HG03439 (cell line): ENCODE data around the gene CMIP.

Experiments used
- ATAC-seq: cut with Tn5 transposase; IDR thresholded peaks from one replicate; pipeline ENCODE4 v1.9.1; 2021; ENCODE audit warnings: mild to moderate bottlenecking, moderate library complexity; ENCODE audit not compliant: unreplicated experiment

The CMIP gene

GRCh38 chr16:81615833-81616232 is 171.2 kb downstream of the CMIP start:
- ATAC-seq = no peak

DNA sequence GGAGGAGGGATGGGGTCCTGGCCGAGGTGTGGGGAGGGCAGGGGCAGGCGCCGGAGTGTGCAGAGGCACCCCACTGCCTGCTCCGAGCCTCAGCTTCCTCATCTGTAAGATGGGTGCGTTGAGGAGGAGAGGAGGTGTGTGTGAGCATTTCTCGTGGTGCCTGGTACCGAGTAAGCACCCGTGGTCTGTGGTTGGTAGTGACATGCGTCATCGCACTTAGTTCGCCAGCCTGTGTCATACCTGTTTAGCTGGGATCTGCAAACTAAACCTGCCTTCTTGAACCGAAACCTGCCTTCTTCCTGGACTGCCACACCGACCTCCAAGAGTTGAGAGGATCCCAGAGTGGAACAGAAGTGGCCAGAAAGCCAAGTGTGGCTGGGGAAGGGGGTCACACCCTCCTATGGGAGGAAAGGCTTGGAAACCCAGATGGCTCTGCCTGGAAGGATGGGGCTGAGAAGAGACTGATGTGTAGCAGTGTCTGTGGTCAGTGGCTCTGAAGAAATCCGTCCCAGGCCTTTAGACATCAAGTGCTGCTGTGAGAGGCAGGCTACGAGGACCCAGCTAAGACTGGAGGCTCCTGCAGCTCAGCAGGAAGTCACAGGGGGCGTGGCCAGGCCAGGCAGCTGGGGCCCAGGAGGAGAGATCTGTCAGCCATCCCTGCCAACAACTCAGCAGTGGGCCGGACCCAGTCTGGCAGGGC is 171.9 kb downstream of the CMIP start:
- peak; percentile 75 for ATAC-seq

GRCh38 chr16:81617021-81617346 is 172.4 kb downstream of the CMIP start:
- no peak for ATAC-seq

GRCh38 chr16:81618187-81618586 is 173.6 kb downstream of the CMIP start:
- no peak for ATAC-seq

DNA sequence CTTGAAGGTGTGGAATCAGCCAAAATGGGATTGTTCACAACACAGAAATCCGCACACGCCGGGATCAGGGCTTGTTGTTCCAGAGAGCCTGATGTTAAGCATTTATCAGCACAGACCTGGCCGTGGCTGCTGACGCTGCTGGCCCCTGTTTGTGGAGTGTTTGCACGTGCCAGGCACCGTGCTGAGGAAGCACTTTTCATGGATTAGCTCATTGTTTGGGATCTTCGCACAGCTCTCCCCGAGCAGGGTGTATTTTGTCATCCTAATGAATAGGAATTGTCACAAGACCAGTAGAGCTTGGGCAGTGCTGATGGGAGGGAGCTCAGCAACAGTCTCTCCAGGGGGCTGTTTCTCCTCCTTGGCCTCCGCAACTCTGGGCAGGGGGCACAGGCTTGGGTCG is 174.1 kb downstream of the CMIP start:
- ATAC-seq = no peak

- no peak for ATAC-seq
These were observed 175.4 kb downstream of the CMIP start for GRCh38 chr16:81620029-81620428.

GRCh38 chr16:81620796-81621195 is 176.2 kb downstream of the CMIP start:
- no peak for ATAC-seq

- ATAC-seq = no peak
These were observed 176.9 kb downstream of the CMIP start for GRCh38 chr16:81621496-81621895.

DNA sequence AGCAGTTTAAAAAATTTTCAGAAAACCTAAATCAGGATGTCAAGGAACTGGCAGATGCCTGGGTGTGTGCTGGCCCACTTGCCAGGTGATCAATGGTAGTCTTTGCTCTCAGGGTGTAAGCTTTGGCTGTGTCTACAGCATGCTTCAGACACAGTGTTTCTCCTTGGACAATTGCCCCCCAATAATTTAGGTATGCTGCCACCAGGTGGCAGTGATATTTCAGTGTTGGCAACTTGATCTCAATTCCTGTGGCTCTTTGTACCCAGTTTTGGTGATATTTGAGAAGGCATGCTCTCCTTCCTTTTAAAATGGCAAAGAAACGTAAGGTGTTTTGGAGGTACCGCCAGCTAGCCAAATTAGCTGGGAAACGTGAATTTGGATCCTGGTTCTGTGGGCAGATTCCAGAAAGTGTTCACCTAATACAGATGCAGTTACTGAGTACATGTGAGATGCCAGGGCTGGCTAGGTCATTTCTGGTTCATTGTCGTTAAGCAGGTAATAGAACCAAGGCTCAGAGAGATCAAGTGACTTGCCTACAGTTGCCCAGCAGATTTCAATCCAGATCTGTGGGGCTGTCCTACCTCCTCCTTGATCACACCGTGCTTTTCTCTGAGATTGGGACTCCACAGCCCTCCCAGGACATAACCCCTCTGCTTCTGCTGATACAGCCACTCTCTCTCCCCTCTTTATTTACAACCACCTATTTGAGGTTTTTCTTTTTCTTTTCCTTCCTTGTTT is 178.9 kb downstream of the CMIP start:
- ATAC-seq = no peak

DNA sequence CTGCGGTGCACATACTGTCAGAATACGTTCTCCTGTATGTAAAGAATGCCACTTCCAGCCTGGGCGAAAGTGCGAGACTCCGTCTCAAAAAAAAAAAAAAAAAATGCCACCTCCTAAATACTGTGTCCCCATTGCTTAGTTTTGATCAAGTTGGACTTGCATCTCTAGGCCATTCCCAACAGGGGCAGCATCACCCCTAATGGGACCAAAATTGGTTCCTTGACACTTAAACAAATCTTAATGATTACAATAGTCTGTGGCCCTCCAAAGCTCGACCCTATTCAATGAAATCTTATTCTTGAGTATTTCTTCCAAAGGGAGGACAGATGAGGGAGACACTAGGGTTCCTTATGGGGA is 179.8 kb downstream of the CMIP start:
- no peak for ATAC-seq

- no peak for ATAC-seq
These were observed 180.3 kb downstream of the CMIP start for GRCh38 chr16:81624760-81625543.

GRCh38 chr16:81625544-81626153 is 181.0 kb downstream of the CMIP start:
- ATAC-seq = no peak

- ATAC-seq = no peak
These were observed 181.6 kb downstream of the CMIP start for GRCh38 chr16:81626181-81626674.

DNA sequence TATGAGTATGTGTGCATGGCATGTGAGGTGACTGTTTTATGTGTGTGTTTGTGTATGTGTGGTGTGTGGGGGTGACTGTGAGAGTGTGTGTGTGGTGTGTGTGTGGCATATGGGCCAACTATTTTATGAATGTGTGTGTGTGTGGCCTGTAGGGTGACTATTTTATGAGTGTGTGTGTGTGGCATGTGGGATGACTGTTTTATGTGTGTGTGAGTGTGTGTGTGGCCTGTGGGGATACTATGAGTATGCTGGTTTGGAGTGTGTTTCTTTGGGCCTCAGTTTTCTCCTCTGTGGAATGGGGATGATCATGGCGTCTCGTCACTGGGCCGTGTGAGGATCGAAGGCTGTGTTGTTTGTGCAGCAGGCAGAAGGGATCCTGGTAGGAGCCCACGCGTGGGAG is 182.4 kb downstream of the CMIP start:
- no peak for ATAC-seq

- no peak for ATAC-seq
These were observed 183.2 kb downstream of the CMIP start for GRCh38 chr16:81627729-81628244.

DNA sequence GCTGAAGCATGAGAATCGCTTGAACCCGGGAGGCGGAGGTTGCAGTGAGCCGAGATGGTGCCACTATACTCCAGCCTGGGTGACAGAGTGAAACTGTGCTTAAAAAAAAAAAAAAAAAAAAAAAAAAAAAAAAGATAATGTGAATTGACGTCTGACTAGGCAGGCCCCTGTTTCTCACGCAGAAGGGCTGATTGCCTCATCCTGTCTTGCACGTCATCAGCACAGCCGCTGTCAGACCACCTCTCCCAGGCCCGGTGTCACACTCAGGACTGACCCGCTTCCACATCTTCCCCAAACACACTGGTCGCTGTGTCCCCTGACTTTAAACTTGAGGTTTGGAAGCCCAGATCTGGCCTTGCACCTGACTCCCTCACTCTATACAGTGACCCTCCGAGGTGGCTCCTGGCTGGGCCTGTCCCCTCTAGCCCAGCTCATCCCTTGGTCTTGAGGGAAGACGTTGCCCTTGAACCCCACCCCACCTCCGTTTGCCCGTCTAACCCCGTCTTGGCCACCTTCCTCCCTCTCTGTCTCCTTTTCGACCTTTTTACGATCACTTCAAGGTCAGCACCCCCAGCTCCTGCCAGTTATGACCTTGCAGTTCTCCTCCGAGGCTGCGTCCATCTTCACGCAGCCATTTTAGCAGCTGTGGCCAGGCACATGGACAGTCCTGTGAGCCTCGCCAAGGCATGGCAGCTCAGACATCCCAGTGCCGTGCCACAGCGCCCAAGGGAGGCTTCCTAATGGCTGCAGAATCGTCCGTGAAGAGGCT is 184.6 kb downstream of the CMIP start:
- ATAC-seq = no peak

- ATAC-seq = no peak
These were observed 185.5 kb downstream of the CMIP start for GRCh38 chr16:81629896-81630634.

GRCh38 chr16:81630635-81631031 is 186.0 kb downstream of the CMIP start:
- no peak for ATAC-seq

GRCh38 chr16:81632392-81633146 is 188.0 kb downstream of the CMIP start:
- no peak for ATAC-seq
